T-helper 22 cell (primary cell): Measurements from ENCODE around the gene MTARC1.

Experiments
- DNase-seq: peaks from one replicate; pipeline ENCODE4 v3.0.0-alpha.2; 2020; ENCODE audit warnings: low read depth

MTARC1 gene

DNA sequence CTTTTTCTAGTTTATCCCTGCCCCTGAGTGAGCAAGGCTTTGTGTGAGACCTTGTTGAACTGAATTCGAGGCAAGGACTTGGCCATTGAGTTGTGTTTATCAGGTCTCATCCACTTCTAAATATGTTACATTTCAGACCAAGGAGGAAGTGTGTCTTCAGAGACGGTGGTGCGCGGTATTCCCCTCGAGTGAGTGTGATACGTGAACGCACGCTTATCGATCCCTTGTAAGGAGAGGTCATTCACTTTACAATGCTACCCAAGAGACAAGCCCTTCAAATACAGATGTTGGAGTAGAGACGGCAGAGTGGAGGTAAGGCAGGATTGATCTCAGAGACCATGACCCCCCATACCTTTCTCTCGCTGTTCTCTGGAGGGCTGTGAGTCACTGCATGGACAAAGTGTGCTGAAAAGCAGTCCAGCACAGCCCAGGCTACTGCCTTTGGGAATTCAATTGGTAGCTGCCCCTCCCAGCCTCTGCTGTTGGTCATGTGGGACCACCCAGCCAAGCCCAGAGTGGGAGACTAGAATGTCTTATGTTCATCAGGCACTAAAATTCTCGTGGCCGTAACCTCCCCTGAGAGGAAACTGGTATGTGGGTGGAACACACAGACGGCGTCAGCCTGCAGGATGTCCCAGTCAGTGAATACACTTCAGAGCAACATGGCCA lies 16.3 kb upstream of the MTARC1 start:
- DNase-seq, result no peak

DNA sequence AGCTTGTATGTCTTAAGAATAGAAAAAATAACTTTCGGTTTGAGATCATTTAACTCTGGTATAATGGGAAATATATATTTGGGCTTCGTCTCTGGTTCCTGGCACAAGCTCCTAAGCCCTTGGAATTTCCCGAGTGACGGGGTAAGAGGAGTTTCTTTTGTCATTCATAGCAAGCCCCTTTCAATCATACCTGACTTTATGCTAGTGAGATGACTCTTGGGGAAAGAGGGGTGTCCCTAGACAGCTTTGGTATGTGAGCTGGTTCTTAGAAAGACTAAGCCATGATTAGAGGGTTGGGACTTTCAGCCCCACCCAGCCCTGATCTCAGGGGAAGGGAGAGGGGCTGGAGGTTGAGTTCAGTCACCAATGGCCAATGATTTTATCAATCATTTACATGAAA lies 13.9 kb upstream of the MTARC1 start:
- no peak for DNase-seq

DNA sequence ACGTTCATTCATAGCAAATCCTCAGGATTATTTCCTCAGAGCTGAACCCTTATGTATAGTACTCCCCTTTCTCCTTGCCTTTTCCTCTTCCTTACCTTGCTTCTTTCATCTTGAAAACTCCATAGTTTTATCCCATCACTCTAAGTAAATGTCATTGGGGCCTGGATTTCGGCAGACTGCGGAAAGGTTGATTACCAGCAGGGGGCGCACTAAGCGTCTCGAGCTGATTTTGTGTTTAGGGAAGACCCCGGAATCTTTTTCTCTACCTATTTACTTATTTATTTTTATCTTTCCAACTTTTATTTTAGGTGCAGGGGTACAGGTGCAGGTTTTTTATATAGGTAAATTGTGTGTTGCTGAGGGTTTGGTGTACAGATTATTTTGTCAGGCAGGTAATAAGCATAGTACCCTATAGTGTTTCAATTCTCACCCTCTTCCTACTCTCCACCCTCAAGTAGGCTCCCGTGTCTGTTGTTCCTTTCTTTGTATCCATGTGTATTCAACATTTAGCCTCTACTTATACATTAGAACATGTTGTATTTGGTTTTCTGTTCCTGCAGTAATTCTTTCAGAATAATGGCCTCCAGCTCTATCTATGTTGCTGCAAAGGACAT lies 11.4 kb upstream of the MTARC1 start:
- no peak for DNase-seq

DNA sequence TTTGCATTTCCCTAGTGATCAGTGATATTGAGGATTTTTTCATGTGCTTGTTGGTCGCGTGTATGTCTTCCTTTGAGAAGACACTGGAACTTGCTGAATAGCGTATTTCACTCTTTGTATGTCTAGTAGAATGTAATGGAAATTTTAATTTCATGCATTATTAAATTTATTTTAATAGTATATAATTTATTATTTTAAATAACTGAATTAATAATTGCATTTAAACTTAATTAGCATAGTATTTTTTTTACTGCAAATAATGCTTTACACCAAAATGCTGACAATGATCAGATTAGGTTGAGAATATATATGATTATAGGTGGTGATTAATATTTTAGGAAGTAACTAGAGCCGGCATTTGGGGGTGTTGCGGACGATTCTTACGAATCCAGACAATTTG lies 10.5 kb upstream of the MTARC1 start:
- no peak for DNase-seq

DNA sequence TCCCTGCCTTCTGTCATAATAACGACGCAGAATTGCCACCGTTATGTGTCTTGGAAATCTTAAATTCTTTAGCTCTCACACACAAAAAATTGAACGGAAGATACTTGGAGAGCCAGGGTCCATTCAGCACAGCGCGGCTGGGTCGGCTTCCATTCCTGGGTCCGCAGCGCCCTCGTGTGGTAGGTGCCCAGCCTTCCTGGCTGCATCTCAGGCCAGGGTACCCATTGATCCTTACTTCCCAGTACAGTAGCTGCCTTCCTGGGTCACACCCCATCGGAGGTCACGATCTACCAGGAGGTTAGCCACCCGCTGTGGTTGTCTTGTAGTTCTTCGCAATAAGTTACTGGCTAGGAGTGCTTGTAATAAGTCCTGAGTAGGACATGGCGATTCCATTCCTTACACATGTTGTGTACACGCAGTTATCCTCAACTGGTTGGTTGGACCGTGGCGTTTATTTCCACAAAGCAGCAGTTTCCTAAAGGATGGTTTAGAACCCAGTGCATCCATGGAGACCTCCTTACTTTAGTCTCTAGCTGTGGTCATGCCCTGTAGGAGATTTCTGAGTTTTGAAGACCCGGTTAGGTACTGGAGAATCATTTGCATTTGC lies 9.9 kb upstream of the MTARC1 start:
- DNase-seq, result no peak

DNA sequence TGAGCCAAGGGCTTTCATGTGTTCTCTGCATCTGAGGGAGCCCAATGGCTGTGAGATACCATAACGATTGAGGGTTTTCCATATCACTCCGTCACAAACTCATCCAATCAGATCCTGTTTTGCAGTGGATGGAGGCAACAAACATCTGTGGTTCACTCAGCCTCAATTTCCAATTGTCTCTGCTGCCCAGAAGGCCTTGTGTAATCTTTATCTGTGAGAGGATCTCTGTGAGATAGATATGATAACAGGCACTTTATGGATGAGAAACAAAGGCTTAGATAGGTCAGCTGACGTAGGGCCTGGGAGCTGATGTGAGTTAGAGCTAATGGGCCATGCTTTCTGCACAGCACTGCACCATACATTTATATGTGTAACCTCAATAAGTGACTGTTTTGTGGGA lies 3.3 kb upstream of the MTARC1 start:
- no peak for DNase-seq

DNA sequence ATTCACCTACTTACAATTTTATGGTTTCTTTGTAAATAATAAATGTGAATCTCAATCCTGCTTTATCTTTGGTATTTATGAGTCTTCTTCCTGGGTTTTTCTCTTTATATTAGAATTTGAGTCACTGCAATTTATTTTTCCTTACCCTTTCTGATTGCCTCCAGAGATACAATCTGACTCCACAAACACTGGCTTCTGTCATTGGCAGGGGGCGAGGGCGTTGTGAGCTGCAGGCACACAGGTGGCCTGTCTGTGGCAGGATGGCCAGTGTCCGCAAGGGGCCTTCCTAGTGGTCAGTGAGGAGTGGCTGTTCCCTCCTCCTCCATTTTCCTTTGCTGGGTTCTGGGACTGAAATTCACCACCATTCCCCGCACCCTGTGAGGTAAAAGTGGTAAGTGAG lies 2.0 kb upstream of the MTARC1 start:
- no peak for DNase-seq

DNA sequence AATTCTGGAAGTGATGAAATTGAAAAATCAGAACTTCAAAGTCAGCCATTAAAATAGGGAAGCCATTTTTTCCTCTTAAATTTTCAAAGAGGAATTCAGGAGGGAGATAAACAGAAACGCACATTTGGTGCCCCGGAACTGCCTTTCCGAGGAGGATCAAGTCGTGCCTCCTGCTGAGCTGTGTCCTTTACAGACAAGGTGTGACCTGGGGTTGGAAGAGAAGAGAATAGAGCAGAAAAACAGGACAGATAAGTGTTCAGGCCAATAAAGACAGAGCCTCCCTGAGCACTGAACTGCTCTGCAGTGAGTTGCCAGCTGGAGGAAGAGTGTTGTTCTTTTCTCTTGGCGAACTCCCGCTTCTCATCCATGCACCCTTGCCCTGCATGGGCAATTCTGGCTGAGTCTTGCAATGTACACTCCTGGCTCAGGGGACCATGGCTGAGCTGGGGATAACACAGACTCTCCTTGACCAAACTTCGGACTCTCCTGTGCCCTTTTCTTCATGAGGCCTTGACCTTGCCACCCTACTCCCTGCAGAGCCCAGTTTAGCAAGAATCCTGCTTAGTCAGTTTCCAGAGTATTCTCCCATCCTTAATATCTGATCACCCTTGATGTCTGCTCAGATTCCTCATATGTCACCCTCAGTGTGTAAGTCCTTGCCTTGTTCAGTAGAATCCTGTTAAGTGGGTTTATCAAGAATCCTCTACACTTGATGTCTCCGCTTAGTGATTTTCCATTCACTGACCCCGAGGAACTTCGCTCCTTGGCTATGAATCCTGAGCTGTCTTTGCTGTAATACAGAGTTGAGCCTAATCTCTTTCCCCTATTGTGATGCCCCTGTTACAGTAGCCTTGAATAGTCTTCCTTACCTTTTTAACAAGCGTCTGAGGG lies 1.3 kb upstream of the MTARC1 start:
- no peak for DNase-seq

DNA sequence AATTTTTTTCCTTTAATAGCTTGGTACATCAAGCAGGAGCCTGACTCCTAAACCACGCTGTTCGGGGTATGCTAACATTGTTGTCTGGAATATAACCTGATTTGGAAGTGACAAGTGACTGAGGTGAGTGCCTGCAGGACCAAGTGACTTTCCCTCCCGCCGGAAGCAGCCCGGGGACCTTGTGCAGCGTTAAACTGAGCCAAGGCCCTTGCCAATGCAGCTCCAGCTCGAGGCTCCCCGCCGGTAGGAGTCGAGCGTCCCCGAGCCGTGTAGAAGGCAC lies 716 bp upstream of the MTARC1 start:
- no peak for DNase-seq

DNA sequence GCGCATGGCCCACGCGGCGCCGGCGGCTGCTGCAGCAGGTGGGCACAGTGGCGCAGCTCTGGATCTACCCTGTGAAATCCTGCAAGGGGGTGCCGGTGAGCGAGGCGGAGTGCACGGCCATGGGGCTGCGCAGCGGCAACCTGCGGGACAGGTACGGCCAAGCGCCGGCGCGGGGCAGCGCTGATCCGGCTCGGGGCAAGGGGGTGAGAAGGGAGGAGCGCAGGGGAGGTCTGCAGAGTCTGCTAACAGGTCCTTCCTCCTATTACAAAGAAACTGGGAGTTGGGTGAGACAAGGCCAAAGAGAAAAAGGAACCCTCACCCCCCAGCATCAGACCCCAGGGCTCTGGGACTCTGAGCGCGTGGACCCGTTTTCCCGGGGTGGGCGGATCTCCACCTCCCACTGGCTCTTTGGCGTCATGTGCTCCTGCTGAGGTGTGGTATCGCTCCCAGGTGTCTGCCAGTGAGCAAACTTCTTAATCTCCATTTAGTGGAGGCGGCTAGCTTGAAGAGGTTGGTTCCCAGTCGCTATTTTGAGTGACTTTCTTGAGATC lies 431 bp downstream of the MTARC1 start:
- no peak for DNase-seq

DNA sequence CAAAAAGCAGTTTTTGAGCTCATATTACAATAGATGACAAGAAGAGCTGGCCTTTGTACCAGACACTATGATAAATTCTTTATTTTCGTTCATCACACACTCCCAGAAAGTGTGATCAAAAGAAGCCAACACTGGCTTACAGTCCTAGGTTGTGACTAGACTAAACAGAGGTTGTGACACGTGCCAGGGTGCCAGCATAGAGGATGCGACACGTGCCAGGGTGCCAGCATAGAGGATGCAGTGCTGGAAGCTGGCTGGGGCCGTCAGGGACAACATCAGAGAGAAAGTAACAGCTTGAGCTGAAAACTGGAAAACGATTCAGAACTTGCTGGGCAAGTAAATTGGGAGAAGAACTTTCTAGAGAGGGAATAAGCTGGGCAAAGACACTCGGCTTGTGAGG lies 2.2 kb downstream of the MTARC1 start:
- DNase-seq, result no peak

DNA sequence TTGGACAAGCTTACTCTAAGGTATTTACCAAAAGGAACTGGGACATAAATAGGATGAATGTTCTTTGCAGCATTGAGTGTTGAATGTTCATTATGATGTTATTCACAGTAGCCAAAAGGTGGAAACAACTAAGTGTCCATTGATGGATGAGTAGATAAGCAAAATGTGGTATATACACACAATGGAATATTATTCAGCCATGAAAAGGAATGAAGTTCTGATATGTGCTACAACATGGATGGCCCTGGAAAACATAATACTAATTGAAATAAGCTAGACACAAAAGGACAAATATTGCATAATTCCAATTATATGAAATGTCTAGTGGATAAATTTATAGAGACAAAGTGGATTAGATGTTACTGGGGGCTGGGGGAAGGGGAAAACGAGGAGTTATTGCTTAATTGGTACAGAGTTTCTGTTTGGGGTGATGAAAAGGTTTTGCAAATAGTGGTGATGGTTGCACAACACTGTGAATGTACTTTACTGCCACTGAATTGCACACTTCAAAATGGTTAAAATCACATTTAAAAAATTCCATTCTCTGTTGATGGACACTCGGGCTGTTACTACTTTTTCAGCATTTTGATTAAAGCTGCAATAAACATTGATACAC lies 2.9 kb downstream of the MTARC1 start:
- no peak for DNase-seq

DNA sequence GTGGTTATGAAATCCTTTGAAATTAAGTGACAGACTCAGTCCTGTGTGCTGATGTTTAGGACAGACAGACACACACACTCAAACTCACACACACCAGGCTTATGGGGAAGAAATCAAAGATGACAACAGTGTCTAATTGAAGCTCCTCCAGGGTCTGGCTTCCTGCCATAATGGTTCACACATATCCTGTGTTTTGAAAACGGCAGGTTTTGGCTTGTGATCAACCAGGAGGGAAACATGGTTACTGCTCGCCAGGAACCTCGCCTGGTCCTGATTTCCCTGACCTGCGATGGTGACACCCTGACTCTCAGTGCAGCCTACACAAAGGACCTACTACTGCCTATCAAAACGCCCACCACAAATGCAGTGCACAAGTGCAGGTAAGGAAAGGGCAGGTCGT lies 4.6 kb downstream of the MTARC1 start:
- DNase-seq, result no peak

DNA sequence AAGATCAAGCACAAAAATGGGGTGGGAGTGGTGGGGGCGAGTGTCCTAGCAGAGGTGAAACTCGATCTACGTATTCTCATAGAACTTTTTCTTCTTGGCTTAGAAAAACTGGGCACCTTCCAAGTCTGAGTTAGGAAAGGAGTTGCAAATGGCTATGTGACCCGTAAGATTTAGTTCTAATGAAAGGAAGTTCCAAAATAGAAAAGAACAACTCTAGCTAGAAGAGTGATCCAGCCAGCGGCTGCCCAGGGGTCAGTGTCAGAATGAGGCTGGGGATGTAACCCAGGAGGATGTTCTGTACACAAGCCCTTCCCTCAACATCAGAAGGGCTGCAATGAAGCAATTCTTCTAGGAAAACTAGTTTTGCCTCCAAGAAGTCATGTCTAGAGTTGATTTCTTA lies 5.2 kb downstream of the MTARC1 start:
- no peak for DNase-seq

DNA sequence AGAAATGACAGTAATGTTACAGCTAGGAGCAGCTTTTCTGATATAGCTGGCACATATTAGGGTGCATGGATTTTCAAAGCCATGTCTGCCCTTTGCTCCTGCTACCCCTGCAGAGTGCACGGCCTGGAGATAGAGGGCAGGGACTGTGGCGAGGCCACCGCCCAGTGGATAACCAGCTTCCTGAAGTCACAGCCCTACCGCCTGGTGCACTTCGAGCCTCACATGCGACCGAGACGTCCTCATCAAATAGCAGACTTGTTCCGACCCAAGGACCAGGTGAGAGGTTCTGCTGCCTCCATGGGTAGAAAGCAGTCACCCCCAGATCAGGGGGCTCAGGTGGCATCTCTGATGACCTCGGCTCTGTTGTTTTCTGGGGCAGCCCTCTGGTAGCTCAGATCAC lies 9.8 kb downstream of the MTARC1 start:
- no peak for DNase-seq

DNA sequence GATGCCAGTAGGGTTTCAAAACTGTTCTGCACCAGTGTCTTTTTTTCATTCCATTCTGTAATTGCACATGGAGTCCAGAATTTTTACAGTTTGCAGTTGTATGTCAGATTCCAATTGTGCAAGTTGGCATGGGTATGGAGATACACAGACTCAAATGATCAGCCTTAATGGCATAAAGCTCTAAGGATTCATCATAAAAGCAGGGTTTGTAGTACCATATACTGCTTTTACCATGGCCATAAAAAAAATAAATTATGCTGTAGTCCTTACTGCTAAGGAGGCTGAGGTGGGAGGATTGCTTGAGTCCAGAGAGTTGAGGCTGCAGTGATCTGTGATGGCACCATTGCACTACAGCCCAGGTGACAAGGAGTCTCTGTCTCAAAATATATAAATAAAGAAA lies 10.3 kb downstream of the MTARC1 start:
- DNase-seq, result no peak

DNA sequence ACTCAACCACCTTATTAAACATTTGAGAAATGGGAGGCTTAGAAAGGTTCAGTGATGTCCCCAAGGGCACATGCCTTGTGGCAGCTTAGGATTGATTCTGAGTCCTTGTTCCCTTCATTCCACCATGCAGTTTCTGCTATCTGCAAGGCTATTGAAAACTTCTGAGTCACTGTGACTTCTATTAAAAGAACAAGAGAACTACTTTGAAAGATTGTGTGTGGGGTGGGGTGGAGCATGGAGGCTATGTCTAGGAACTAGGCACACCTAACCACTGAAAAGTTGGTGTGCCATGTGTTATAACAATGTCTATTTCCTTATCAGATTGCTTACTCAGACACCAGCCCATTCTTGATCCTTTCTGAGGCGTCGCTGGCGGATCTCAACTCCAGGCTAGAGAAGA lies 10.8 kb downstream of the MTARC1 start:
- no peak for DNase-seq

DNA sequence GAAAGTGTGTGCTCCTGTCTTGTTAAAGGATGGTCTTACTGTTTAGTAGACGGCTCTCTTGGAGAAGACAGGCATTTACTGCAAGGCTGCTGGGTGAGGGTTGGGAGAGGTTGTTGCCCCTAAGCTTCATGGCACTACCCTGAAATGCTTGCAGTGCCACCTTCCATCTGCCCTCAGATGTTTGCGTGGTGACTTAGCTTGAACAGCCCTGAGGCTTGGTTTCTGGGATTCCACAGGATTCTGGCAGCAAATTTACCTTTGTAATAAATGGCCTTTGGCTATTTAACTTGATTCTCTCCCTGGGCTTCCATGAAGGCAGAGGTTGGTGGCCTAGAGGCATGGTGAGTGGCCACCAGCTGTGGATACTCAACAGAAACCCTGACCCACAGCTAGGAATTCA lies 11.6 kb downstream of the MTARC1 start:
- DNase-seq, result no peak

DNA sequence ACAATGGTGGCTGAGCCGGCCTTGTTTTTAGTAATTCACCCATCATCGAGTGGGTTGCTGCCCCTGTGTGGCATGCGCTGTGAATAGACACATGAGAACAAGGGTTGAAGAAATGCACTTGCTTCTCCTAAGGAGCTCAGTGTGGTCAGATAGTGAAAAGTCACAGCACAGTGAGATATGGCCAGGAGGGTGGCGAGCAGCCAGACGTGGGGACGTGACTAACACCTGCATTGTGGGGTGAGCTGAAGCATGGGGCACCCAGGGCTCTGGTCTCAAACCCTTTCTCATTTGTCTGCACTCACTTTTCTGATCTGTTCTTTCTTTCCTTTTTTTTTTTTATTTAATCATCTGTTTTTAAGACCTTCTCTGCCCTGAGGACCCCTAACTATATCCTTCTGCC lies 13.5 kb downstream of the MTARC1 start:
- DNase-seq, result no peak

DNA sequence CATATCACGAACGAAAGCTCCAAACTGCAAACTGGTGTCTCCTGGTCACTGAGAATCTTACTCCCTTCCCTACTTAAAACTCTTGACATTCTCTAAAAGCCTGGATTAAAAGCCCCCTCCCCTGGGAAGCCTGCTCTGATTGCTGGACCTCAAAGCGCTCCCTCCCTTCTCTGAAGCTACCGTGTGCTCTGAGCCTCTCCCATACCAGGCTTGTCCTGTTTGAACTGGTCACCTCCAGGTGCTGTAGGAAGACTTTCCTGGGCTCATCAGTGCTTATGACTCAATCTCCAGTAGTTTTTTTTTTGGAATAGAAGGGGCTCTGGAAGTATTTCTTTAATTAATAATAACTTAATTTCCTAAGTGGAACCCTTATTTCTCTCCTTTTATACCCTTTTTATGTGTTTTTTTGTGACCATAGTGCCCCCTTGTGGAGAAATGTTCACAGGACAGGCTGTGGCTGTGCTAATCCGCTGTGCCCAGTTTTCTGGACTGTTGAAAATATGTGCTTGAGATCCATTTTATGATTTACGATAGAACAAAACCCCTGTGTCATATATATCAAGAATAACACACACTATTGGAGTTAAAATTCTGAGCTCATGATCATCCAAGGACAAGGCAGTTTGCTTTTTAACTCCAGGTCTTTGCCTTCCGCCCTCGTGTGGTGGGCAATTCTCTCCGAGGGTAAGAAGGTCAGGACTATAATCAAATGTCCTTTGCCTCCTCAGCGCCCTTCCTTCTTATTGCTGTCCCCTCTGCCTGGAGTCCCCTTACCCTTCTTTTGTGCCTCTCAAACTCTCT lies 16.9 kb downstream of the MTARC1 start:
- DNase-seq, result no peak

DNA sequence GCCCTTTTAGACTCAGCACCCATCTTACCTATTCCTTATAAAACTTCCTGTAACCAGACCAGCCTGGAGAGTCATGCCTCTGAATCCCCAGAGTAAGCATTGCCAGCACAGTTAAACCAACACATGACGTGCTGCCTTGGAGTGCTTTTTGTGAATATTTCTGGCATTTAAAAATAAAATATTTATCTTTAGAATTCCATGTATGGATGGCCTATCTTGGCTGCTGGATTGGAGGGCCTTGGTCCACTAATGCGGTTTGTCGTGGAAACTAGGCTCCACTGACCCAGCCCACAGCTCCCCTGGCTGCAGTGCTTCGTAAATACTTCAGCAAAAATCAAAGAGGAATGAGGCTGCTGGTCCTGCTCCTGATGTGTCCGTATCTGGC lies 17.5 kb downstream of the MTARC1 start:
- no peak for DNase-seq

DNA sequence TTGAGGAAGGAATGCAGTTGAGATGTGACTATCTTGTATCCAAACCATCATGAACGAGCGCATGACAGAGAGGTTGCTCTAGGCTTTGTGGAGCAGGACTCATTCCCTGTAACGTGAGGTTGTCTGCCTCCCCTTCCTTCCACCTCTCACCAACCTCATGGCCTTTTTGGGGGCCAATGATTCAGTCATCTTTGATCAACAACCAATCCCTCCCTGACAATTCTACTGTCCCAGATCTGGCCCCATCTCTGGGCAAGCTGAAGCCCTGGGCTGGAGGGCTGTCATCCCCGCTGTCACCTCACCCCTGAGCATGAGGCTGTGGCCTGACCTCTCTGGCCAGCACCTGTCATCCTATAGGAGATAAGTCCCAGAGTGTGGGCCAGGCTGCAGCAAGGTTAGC lies 19.7 kb downstream of the MTARC1 start:
- no peak for DNase-seq
